Glomerular endothelial cell (primary cell): ENCODE results near the gene GGCT. TPM values are rescaled to one million over a fixed set of nuclear protein-coding genes. Genes with fewer than 3 reads are reported as not detected.
A peak's percentile ranks its signal among the peaks of the same experiment; 100 is the strongest.

Source experiments
- DNase-seq: peaks from one replicate; pipeline ENCODE4 v3.0.0-alpha.2; 2011; ENCODE audit warnings: low read depth, low spot score; ENCODE audit errors: extremely low read depth
- total RNA-seq: library from RNA; depleted of rRNA; stranded (reverse); fragments of >200 nt; gene quantifications from 2 replicates; pipeline ENCODE4 v1.2.3, GENCODE V29; 2015

GGCT gene
- total RNA-seq, 1 donor from 2014 or later = 33.8 TPM

- no peak for DNase-seq
Measured at GRCh38 chr7:30479202-30480120, 25.2 kb downstream of the GGCT start.

- no peak for DNase-seq
Measured at GRCh38 chr7:30478349-30479201, 26.1 kb downstream of the GGCT start, which contains the start of gene NOD1. Gene NOD1, minus strand, starts transcription at chr7:30478784. Its CDS starts 21,863 bp downstream, at chr7:30456921.

GRCh38 chr7:30476459-30477145, 28.0 kb downstream of the GGCT start:
- no peak for DNase-seq

GRCh38 chr7:30475580-30475979, 29.0 kb downstream of the GGCT start:
- DNase-seq = no peak

- DNase-seq = no peak
Measured at GRCh38 chr7:30474893-30475292, 29.7 kb downstream of the GGCT start.

GRCh38 chr7:30474485-30474884, 30.1 kb downstream of the GGCT start:
- no peak for DNase-seq

GRCh38 chr7:30473903-30474302, 30.7 kb downstream of the GGCT start:
- DNase-seq = no peak

- no peak for DNase-seq
Measured at GRCh38 chr7:30472784-30473775, 31.5 kb downstream of the GGCT start.

- DNase-seq = no peak
Measured at GRCh38 chr7:30472081-30472783, 32.4 kb downstream of the GGCT start.

GRCh38 chr7:30471205-30471604, 33.4 kb downstream of the GGCT start:
- no peak for DNase-seq

- DNase-seq = no peak
Measured at GRCh38 chr7:30470771-30471170, 33.9 kb downstream of the GGCT start.

GRCh38 chr7:30470163-30470770, 34.4 kb downstream of the GGCT start:
- DNase-seq = no peak

GRCh38 chr7:30469303-30469702, 35.3 kb downstream of the GGCT start:
- peak; percentile 95 for DNase-seq

- no peak for DNase-seq
Measured at GRCh38 chr7:30468791-30469190, 35.8 kb downstream of the GGCT start.

- no peak for DNase-seq
Measured at GRCh38 chr7:30468041-30468440, 36.6 kb downstream of the GGCT start.

- no peak for DNase-seq
Measured at GRCh38 chr7:30467271-30467670, 37.4 kb downstream of the GGCT start.

- no peak for DNase-seq
Measured at GRCh38 chr7:30466266-30466665, 38.4 kb downstream of the GGCT start.

- DNase-seq = no peak
Measured at GRCh38 chr7:30465811-30466180, 38.8 kb downstream of the GGCT start.
